ENCODE data around the gene TBC1D5. TPM values are rescaled to one million over a fixed set of nuclear protein-coding genes. Genes with fewer than 3 reads are reported as not detected.

Gene TBC1D5
- total RNA-seq, 3 donors from 2014 or later: 33.1 to 56.1 (median 44.1) TPM

- intact Hi-C loops (cut with DNase I, micrococcal nuclease): no loop called here
- no peak for TF ChIP-seq CTCF (IDR thresholded peaks at IDR 0.05)
- DNase-seq: no peak
These were observed 403.3 kb downstream of the TBC1D5 start for GRCh38 chr3:17339132-17339575.

GRCh38 chr3:17336291-17336690 is 406.1 kb downstream of the TBC1D5 start:
- H3K36me3 ChIP-seq (ENCODE audit: low read depth): no peaks in the 10 kb centered on the region
- no peaks in the 10 kb centered on the region for H3K4me1 ChIP-seq (ENCODE audit: low read depth)
- ATAC-seq: no peak
- intact Hi-C loops (cut with DNase I, micrococcal nuclease): no loop called here
- no peak overlapping the region for H3K4me3 ChIP-seq
- TF ChIP-seq CTCF (IDR thresholded peaks at IDR 0.05): no peak
- no peak for DNase-seq
- H3K9me3 ChIP-seq: no peaks in the 10 kb centered on the region

More at GRCh38 chr3:17339132-17339575, 403.3 kb downstream of the TBC1D5 start:
- no peaks in the 10 kb centered on the region for H3K9me3 ChIP-seq
- H3K36me3 ChIP-seq (ENCODE audit: low read depth): no peaks in the 10 kb centered on the region
- no peak for ATAC-seq
- no peaks in the 10 kb centered on the region for H3K4me1 ChIP-seq (ENCODE audit: low read depth)
- H3K4me3 ChIP-seq: no peak overlapping the region

- intact Hi-C loops (cut with DNase I, micrococcal nuclease): no loop called here
- Histone ChIP-seq H3K9me3 (no peaks in the 10 kb centered on the region), H3K4me1 (ENCODE audit: low read depth) (no peaks in the 10 kb centered on the region), H3K36me3 (ENCODE audit: low read depth) (no peaks in the 10 kb centered on the region), H3K4me3 (no peak overlapping the region)
- ATAC-seq: no peak
- no peak for DNase-seq
- no peak for TF ChIP-seq CTCF (IDR thresholded peaks at IDR 0.05)
These were observed 408.5 kb downstream of the TBC1D5 start for GRCh38 chr3:17333893-17334292.

- no peaks in the 10 kb centered on the region for H3K4me1 ChIP-seq (ENCODE audit: low read depth)
- intact Hi-C loops (cut with DNase I, micrococcal nuclease): no loop called here
- no peak for TF ChIP-seq CTCF (IDR thresholded peaks at IDR 0.05)
- H3K9me3 ChIP-seq: no peaks in the 10 kb centered on the region
- no peaks in the 10 kb centered on the region for H3K36me3 ChIP-seq (ENCODE audit: low read depth)
- DNase-seq: no peak
- no peak overlapping the region for H3K4me3 ChIP-seq
- no peak for ATAC-seq
These were observed 409.0 kb downstream of the TBC1D5 start for GRCh38 chr3:17333446-17333845.

GRCh38 chr3:17330660-17331059 is 411.8 kb downstream of the TBC1D5 start:
- Histone ChIP-seq H3K4me3 (no peak overlapping the region), H3K36me3 (ENCODE audit: low read depth) (no peaks in the 10 kb centered on the region), H3K9me3 (no peaks in the 10 kb centered on the region), H3K4me1 (ENCODE audit: low read depth) (no peaks in the 10 kb centered on the region)
- intact Hi-C loops (cut with DNase I, micrococcal nuclease): no loop called here
- no peak for DNase-seq
- TF ChIP-seq CTCF (IDR thresholded peaks at IDR 0.05): no peak
- ATAC-seq: no peak

- TF ChIP-seq CTCF (IDR thresholded peaks at IDR 0.05): no peak
- no peak overlapping the region for H3K4me3 ChIP-seq
- DNase-seq: no peak
- ATAC-seq: no peak
- no peaks in the 10 kb centered on the region for H3K36me3 ChIP-seq (ENCODE audit: low read depth)
- H3K9me3 ChIP-seq: no peaks in the 10 kb centered on the region
- H3K4me1 ChIP-seq (ENCODE audit: low read depth): no peaks in the 10 kb centered on the region
- intact Hi-C loops (cut with DNase I, micrococcal nuclease): no loop called here
These were observed 412.5 kb downstream of the TBC1D5 start for GRCh38 chr3:17329927-17330326.

All from mucosa of descending colon (tissue), 3 donors.